Testis (tissue), 3 donors: ENCODE measurements around the gene COL25A1. TPM values are rescaled to one million over a fixed set of nuclear protein-coding genes. Genes with fewer than 3 reads are reported as not detected.

Experiments used
- DNase-seq: peaks from one replicate; pipeline ENCODE4 v3.0.0-alpha.2; 2019
- H3K27ac ChIP-seq, 2 donors: fragments of 200-600 bp; sonication (generic); one replicate each; pipeline ENCODE4 v1.5.1; 2019
- H3K27me3 ChIP-seq: fragments of 200-600 bp; sonication (generic); one replicate; pipeline ENCODE4 v1.5.1; 2019
- H3K36me3 ChIP-seq: fragments of 200-600 bp; sonication (generic); one replicate; pipeline ENCODE4 v1.5.1; 2017; ENCODE audit warnings: low read depth; ENCODE audit errors: missing control alignments
- H3K4me1 ChIP-seq: fragments of 200-600 bp; sonication (generic); one replicate; pipeline ENCODE4 v1.5.1; 2019
- H3K4me3 ChIP-seq, 2 donors: fragments of 200-600 bp; sonication (generic); one replicate each; pipeline ENCODE4 v1.5.1; 2017 to 2019
- H3K9me3 ChIP-seq: fragments of 200-600 bp; sonication (generic); one replicate; pipeline ENCODE4 v1.5.1; 2017
- POLR2A ChIP-seq: fragments of 450-650 bp; IDR thresholded peaks from one replicate; pipeline ENCODE4 v1.6.1; 2017; ENCODE audit warnings: antibody characterized with exemption, mild to moderate bottlenecking, moderate library complexity
- WGBS, 2 donors: methylation state at CpG; one replicate each; pipeline ENCODE4 v1.1.5; 2018; 5-methylcytosine and 5-hydroxymethylcytosine counted together
- intact Hi-C: fragments of 100-400 bp; cut with DNase I; formaldehyde crosslinking; loops from one replicate; pipeline ENCODE4 v1.15.1; 2023; ENCODE audit warnings: low total_unique reads
- polyA plus RNA-seq: library from polyadenylated mRNA; stranded (reverse); fragments of 350-450 nt; fragmentation: Illumina TruSeq; extraction: RNeasy Lipid Tissue Mini Kit (QIAGEN cat#74804); gene quantifications from one replicate; pipeline ENCODE4 v1.2.3, GENCODE V29; 2014; ENCODE audit warnings: low read depth, low replicate concordance; ENCODE audit not compliant: insufficient read depth
- total RNA-seq, 2 donors: library from RNA; depleted of rRNA; stranded (reverse); fragments of >200 nt; gene quantifications; one replicate each; pipeline ENCODE4 v1.2.3, GENCODE V29; 2016
- TF ChIP-seq, protein P1 (sequence below), 3 experiments: fragments of 450-650 bp in 2 of 3; fragments of 200-600 bp in 1 of 3; sonication (generic) in 1 of 3; IDR thresholded peaks; one replicate each; pipeline ENCODE4 v1.5.1; 2016 to 2019; ENCODE audit warnings: antibody characterized with exemption in 3 of 3, mild to moderate bottlenecking in 2 of 3, moderate library complexity in 1 of 3

Gene COL25A1
- total and polyA plus RNA-seq, 3 donors from 2014 or later = 11.7 to 19.2 (median 17.2) TPM

DNA sequence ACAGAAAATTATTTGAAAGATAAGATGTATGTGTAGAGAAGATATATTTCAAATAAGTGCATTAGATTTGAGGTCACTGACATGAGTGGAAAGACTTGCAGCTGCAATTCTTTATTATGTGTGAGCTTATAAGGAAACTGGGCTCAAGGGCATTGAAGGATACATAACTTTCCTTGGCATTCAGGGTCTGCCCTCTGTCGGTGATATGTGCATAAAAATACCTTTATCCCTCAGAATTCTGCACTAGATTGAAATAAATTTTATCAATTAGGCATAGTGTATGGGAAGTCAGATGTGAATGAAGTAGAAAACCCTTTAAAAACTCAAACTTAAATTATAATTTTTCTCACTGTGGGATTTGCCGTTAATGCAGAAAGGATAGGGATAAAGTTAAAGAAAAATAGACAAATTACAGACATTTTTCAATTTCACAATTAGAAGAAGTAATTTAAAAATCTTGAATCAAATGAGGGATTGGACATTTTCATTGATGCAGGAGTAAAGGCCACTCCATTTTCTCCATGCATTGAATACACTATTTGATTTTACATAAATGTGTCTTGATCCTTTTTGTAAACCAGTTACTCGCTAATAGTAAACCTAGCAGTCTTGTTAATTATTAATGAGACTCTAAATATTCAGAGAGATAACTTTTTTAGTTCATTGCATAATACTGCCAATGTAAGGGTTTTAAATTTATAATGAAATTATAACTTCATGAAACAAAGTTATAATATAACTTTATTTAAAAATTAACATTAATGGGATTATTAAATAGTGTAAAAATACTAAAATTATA, 518.6 kb downstream of the COL25A1 start:
- H3K4me1 ChIP-seq = no peaks in the 10 kb centered on the region
- no peak for DNase-seq
- H3K27ac ChIP-seq = no peak overlapping the region
- no peaks in the 10 kb centered on the region for H3K9me3 ChIP-seq
- H3K36me3 ChIP-seq = no peaks in the 10 kb centered on the region
- intact Hi-C loops = no loop called here
- 65 to 66% methylated on average over 3 of the region's 3 CpGs for WGBS, 2 donors
- no peaks in the 10 kb centered on the region for H3K27me3 ChIP-seq
- no peak overlapping the region for H3K4me3 ChIP-seq
- TF ChIP-seq, protein P1, sequence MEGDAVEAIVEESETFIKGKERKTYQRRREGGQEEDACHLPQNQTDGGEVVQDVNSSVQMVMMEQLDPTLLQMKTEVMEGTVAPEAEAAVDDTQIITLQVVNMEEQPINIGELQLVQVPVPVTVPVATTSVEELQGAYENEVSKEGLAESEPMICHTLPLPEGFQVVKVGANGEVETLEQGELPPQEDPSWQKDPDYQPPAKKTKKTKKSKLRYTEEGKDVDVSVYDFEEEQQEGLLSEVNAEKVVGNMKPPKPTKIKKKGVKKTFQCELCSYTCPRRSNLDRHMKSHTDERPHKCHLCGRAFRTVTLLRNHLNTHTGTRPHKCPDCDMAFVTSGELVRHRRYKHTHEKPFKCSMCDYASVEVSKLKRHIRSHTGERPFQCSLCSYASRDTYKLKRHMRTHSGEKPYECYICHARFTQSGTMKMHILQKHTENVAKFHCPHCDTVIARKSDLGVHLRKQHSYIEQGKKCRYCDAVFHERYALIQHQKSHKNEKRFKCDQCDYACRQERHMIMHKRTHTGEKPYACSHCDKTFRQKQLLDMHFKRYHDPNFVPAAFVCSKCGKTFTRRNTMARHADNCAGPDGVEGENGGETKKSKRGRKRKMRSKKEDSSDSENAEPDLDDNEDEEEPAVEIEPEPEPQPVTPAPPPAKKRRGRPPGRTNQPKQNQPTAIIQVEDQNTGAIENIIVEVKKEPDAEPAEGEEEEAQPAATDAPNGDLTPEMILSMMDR (IDR thresholded peaks at IDR 0.05) = no peak
- no peak for TF ChIP-seq POLR2A

DNA sequence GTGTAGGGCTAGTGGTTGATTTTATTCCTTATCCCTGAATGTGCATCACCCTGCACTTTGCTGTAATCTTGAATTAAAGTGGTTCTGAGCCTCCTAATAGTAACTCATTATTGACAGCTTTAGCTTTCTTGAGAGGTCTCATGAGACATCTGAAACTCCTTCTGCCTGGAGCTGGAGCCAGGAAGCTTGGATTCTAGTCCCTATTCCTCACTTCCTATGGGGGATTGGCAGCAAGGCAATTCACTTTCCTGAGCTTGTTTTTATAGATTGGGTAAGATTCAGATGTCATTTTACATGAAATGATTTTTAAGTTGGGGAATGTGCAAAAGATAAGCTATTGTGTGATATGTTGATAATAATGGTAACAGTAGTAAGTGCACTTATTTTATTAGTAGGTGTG, 522.5 kb downstream of the COL25A1 start:
- no peak for TF ChIP-seq POLR2A
- TF ChIP-seq, protein P1 (IDR thresholded peaks at IDR 0.05) = no peak
- intact Hi-C loops = no loop called here

DNA sequence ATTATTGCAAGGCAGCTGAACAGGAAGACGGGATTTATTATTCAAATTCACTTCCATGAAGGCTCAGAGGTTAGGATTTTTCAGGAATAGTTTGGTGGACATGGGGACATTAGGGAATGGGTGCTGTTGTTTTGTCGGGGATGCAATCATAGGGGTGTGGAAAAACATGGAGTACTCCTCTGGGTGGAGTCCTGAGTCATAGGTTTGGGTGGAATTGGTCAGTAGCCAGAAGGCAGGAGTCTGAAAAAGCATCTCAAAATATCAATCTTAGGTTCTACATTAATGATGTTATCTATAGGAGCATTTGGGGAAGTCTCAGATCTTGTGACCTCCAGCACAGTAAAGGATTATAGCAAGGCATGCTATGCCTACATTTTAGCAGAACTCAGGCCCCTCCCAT, 525.1 kb downstream of the COL25A1 start:
- intact Hi-C loops = no loop called here
- WGBS, 2 donors = 85 to 92% methylated on average over 2 of the region's 2 CpGs
- H3K9me3 ChIP-seq = no peaks in the 10 kb centered on the region
- H3K27ac ChIP-seq = no peak overlapping the region
- no peaks in the 10 kb centered on the region for H3K4me1 ChIP-seq
- H3K4me3 ChIP-seq = no peak overlapping the region
- no peaks in the 10 kb centered on the region for H3K36me3 ChIP-seq
- no peaks in the 10 kb centered on the region for H3K27me3 ChIP-seq
- no peak for DNase-seq
- TF ChIP-seq POLR2A = no peak
- TF ChIP-seq, protein P1 (IDR thresholded peaks at IDR 0.05) = no peak

More for the DNA sequence above, 522.5 kb downstream of the COL25A1 start:
- no peak overlapping the region for H3K27ac ChIP-seq
- H3K36me3 ChIP-seq = no peaks in the 10 kb centered on the region
- H3K9me3 ChIP-seq = no peaks in the 10 kb centered on the region
- no peaks in the 10 kb centered on the region for H3K4me1 ChIP-seq
- H3K27me3 ChIP-seq = no peaks in the 10 kb centered on the region
- no peak overlapping the region for H3K4me3 ChIP-seq
- DNase-seq = no peak

DNA sequence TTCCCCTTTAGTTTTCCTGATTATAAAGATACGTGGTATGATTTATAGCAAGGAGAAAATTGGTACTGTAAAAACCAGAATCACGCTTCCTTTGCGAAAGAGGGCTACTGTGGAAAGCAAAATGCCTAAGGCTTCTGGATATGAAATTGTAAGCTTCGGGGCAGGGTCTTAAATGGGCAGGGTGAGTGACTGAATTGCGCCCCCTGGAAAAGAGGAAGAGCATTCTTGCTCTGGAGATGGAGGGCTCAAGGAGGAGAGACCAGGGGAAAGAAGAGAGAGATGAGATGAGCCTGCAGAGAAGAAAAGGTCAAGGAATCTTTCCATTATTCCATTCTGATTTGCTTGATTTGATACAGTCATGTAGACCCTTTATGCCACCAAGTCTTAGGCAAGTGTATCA, 526.5 kb downstream of the COL25A1 start:
- no peaks in the 10 kb centered on the region for H3K9me3 ChIP-seq
- H3K27ac ChIP-seq = no peak overlapping the region
- WGBS, 2 donors = 90 to 93% methylated on average over 5 of the region's 5 CpGs
- no peak for TF ChIP-seq POLR2A
- TF ChIP-seq, protein P1 (IDR thresholded peaks at IDR 0.05) = no peak
- no peaks in the 10 kb centered on the region for H3K36me3 ChIP-seq
- H3K4me1 ChIP-seq = no peaks in the 10 kb centered on the region
- DNase-seq = no peak
- H3K4me3 ChIP-seq = no peak overlapping the region
- intact Hi-C loops = no loop called here
- H3K27me3 ChIP-seq = no peaks in the 10 kb centered on the region
